ENCODE data around the gene ZNF683. TPM values are rescaled to one million over a fixed set of nuclear protein-coding genes. Genes with fewer than 3 reads are reported as not detected.

ZNF683 gene
- total and polyA plus RNA-seq, 2 donors (not counting 1 experiment from before 2014, with no cell fraction given): not detected

DNA sequence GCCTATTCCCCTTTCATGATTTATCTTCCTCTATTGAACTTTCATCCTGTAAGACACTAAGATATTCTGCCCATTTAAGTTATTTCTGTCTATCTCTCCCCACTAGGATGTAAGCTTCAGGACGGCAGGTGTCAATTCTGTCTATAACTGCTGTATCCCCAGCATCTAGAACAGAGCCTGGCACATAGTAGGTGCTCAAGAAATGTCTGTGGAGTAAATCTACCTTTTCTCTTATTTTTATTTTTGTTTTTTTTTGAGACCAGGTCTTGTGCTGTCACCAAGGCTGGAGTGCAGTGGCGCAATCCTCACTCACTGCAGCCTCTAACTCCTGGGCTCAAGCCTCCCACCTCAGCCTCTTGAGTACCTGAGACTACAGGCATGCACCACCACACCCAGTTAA, 49.2 kb downstream of the ZNF683 start:
- H3K27ac ChIP-seq (ENCODE audit: insufficient read depth, low read length): no peak overlapping the region
- DNase-seq (ENCODE audit: low read depth in 2 of 2): no peak
- H3K9ac ChIP-seq (ENCODE audit: insufficient read depth, low read length): no peak overlapping the region
- H3K9me3 ChIP-seq (ENCODE audit: control insufficient read depth, insufficient read depth, low read depth, low read length): no peaks in the 10 kb centered on the region
- no peak overlapping the region for H2AFZ ChIP-seq (ENCODE audit: low read length)
- H4K20me1 ChIP-seq (ENCODE audit: control insufficient read depth, extremely low read depth, insufficient read depth, low read length): no peaks in the 10 kb centered on the region
- H3K4me2 ChIP-seq (ENCODE audit: extremely low read depth, insufficient read depth, low read length): no peak overlapping the region
- H3K36me3 ChIP-seq (ENCODE audit: control insufficient read depth, insufficient read depth, low read length): no peaks in the 10 kb centered on the region
- peaks cover 6% of the 10 kb centered on the region for H3K4me1 ChIP-seq (ENCODE audit: control insufficient read depth, extremely low read depth, insufficient read depth, low read length)
- no peak overlapping the region for H3K4me3 ChIP-seq (replicated peaks in 1 of 4; ENCODE audit: control extremely low read depth in 1 of 4, insufficient read depth in 1 of 4, low read depth in 3 of 4, low read length in 4 of 4)
- H3K27me3 ChIP-seq (ENCODE audit: control insufficient read depth, insufficient read depth, low read length): no peaks in the 10 kb centered on the region
- H3K79me2 ChIP-seq (ENCODE audit: control insufficient read depth, insufficient read depth, low read length): no peaks in the 10 kb centered on the region
- TF ChIP-seq EZH2 (IDR thresholded peaks at IDR 0.05; ENCODE audit: low read length, missing control alignments): no peak
- TF ChIP-seq, protein P1, sequence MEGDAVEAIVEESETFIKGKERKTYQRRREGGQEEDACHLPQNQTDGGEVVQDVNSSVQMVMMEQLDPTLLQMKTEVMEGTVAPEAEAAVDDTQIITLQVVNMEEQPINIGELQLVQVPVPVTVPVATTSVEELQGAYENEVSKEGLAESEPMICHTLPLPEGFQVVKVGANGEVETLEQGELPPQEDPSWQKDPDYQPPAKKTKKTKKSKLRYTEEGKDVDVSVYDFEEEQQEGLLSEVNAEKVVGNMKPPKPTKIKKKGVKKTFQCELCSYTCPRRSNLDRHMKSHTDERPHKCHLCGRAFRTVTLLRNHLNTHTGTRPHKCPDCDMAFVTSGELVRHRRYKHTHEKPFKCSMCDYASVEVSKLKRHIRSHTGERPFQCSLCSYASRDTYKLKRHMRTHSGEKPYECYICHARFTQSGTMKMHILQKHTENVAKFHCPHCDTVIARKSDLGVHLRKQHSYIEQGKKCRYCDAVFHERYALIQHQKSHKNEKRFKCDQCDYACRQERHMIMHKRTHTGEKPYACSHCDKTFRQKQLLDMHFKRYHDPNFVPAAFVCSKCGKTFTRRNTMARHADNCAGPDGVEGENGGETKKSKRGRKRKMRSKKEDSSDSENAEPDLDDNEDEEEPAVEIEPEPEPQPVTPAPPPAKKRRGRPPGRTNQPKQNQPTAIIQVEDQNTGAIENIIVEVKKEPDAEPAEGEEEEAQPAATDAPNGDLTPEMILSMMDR (conservative IDR thresholded peaks at IDR 0.05 in 1 of 2, IDR thresholded peaks at IDR 0.05 in 1 of 2; ENCODE audit: low read depth in 1 of 2, low read length in 2 of 2): no peak

DNA sequence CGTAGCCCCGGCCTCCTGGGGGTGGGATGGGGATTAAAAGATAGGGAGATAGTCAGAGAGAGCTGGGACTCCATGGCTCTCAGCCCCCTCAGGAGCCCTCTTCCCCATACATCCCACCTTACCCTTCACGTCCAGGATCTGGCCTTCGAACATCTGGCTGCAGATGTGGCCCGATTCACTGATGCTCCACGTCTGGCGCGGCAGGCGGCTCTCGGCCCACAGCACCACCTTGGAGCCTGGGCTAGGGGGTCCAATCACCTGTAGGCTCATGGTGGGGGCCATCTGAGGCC, 50.6 kb downstream of the ZNF683 start:
- Histone ChIP-seq H3K36me3 (ENCODE audit: control insufficient read depth, insufficient read depth, low read length) (no peaks in the 10 kb centered on the region), H3K27me3 (ENCODE audit: control insufficient read depth, insufficient read depth, low read length) (no peaks in the 10 kb centered on the region)
- TF ChIP-seq EZH2 (IDR thresholded peaks at IDR 0.05; ENCODE audit: low read length, missing control alignments): no peak
- TF ChIP-seq, protein P1 (conservative IDR thresholded peaks at IDR 0.05 in 1 of 2, IDR thresholded peaks at IDR 0.05 in 1 of 2; ENCODE audit: low read depth in 1 of 2, low read length in 2 of 2): no peak

DNA sequence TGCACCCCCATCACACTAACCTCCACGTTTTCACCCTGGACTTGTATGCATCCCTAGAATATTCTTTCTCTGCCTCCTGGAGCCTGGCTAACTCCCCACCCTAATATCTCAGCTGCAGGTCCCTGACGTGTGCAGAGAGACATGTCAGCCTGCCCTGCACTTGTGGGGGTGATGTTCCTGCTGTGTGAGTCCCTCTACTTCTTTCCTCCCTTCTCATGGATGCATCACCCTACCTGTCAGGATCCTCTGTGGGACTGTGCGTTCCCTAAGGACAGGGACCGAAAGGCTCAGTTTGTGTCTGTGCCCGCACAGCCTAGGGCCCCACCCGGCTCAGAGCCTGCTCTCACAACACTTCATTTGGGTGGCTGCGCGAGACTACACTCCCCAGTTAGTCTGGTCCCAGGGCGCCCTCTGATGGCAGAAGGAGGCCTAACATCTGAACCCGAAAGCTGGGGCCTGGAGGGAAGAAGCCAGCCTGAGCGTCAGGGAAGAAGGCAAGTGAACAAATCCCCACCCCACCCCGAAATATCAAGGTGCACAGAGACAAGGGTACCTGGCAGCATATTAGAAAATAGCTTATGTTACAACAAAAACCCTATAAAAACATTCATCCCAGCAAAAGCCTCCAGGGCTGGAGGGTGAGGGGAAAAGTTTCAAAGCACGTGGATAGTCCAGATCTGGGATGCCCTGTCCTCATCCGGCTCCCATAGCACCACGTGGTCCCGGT, 51.1 kb downstream of the ZNF683 start:
- Histone ChIP-seq H4K20me1 (ENCODE audit: control insufficient read depth, extremely low read depth, insufficient read depth, low read length) (no peaks in the 10 kb centered on the region), H3K4me2 (ENCODE audit: extremely low read depth, insufficient read depth, low read length) (peak overlapping the region; percentile 17), H3K4me1 (ENCODE audit: control insufficient read depth, extremely low read depth, insufficient read depth, low read length) (peaks cover 6% of the 10 kb centered on the region), H3K79me2 (ENCODE audit: control insufficient read depth, insufficient read depth, low read length) (no peaks in the 10 kb centered on the region), H3K27me3 (ENCODE audit: control insufficient read depth, insufficient read depth, low read length) (no peaks in the 10 kb centered on the region), H3K9ac (ENCODE audit: insufficient read depth, low read length) (no peak overlapping the region), H3K27ac (ENCODE audit: insufficient read depth, low read length) (no peak overlapping the region), H3K4me3 (replicated peaks in 1 of 4; ENCODE audit: control extremely low read depth in 1 of 4, insufficient read depth in 1 of 4, low read depth in 3 of 4, low read length in 4 of 4) (peak overlapping the region in 1 of 4 experiments; percentile 11), H2AFZ (ENCODE audit: low read length) (peak overlapping the region; percentile 87), H3K9me3 (ENCODE audit: control insufficient read depth, insufficient read depth, low read depth, low read length) (no peaks in the 10 kb centered on the region), H3K36me3 (ENCODE audit: control insufficient read depth, insufficient read depth, low read length) (no peaks in the 10 kb centered on the region)
- TF ChIP-seq EZH2 (IDR thresholded peaks at IDR 0.05; ENCODE audit: low read length, missing control alignments): no peak
- TF ChIP-seq, protein P1 (conservative IDR thresholded peaks at IDR 0.05 in 1 of 2, IDR thresholded peaks at IDR 0.05 in 1 of 2; ENCODE audit: low read depth in 1 of 2, low read length in 2 of 2): peak; percentile 82 to 93
- peak; percentile 70 to 86 for DNase-seq (ENCODE audit: low read depth in 2 of 2)

More for the DNA sequence above, 50.6 kb downstream of the ZNF683 start:
- Histone ChIP-seq H3K4me3 (replicated peaks in 1 of 4; ENCODE audit: control extremely low read depth in 1 of 4, insufficient read depth in 1 of 4, low read depth in 3 of 4, low read length in 4 of 4) (no peak overlapping the region), H3K79me2 (ENCODE audit: control insufficient read depth, insufficient read depth, low read length) (no peaks in the 10 kb centered on the region), H3K27ac (ENCODE audit: insufficient read depth, low read length) (no peak overlapping the region), H4K20me1 (ENCODE audit: control insufficient read depth, extremely low read depth, insufficient read depth, low read length) (no peaks in the 10 kb centered on the region), H3K4me2 (ENCODE audit: extremely low read depth, insufficient read depth, low read length) (no peak overlapping the region), H2AFZ (ENCODE audit: low read length) (no peak overlapping the region), H3K9ac (ENCODE audit: insufficient read depth, low read length) (no peak overlapping the region), H3K4me1 (ENCODE audit: control insufficient read depth, extremely low read depth, insufficient read depth, low read length) (peaks cover 6% of the 10 kb centered on the region), H3K9me3 (ENCODE audit: control insufficient read depth, insufficient read depth, low read depth, low read length) (no peaks in the 10 kb centered on the region)
- DNase-seq (ENCODE audit: low read depth in 2 of 2): no peak

Measured in fibroblast of lung (primary cell).